Bronchial epithelial cell (primary cell): ENCODE data around the gene CPB2. TPM values are rescaled to one million over a fixed set of nuclear protein-coding genes. Genes with fewer than 3 reads are reported as not detected.

ENCODE experiments used
- DNase-seq: peaks from one replicate; pipeline ENCODE4 v3.0.0-alpha.2; 2010; ENCODE audit warnings: low read depth
- FAIRE-seq: peaks from 2 replicates; lab custom pipeline; 2011; peaks lifted over from hg19 to GRCh38; lab: Jason Lieb, UNC
- H3K27me3 ChIP-seq: 2 replicates; pipeline ENCODE4 v1.5.1; 2011; ENCODE audit warnings: low read length; ENCODE audit not compliant: control insufficient read depth, insufficient read depth
- H3K36me3 ChIP-seq: 2 replicates; pipeline ENCODE4 v1.5.1; 2011; ENCODE audit warnings: low read length; ENCODE audit not compliant: control insufficient read depth, insufficient read depth
- H3K4me3 ChIP-seq: 2 replicates; pipeline ENCODE4 v1.5.1; 2011; ENCODE audit warnings: mild to moderate bottlenecking, low read depth, low read length, control low read depth
- total RNA-seq: library from RNA; depleted of rRNA; stranded (reverse); fragments of >200 nt; gene quantifications from 2 replicates; pipeline ENCODE4 v1.2.1, GENCODE V29; 2014
- TF ChIP-seq, protein P1 (sequence below): IDR thresholded peaks from 2 replicates; pipeline ENCODE4 v1.5.1; 2011; ENCODE audit warnings: mild to moderate bottlenecking, moderate library complexity, low read length, control low read depth, inconsistent platforms; ENCODE audit not compliant: insufficient read depth, severe bottlenecking

CPB2 gene
- total RNA-seq, 1 donor from 2014 or later, result not detected

DNA sequence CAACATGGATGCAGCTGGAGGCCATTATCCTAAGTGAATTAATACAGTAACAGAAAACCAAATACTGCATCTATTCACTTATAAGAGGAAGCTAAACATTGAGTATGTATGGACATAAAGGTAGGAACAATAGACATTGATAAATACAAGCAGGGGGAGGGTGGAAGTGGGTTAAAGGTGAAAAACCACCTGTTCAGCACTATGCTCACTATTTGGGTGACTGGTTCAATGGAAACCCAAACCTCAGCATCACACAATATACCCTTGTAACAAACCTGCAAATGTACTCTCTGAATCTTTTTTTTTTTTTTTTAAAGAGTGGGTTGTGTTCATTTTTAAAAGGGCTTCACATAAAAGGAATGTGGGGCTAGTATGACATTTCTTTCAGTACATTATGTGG is 26.9 kb upstream of the CPB2 start:
- no peak overlapping the region for H3K4me3 ChIP-seq
- DNase-seq (no peak), FAIRE-seq (no peak)
- no peaks in the 10 kb centered on the region for H3K36me3 ChIP-seq
- peaks cover 2% of the 10 kb centered on the region for H3K27me3 ChIP-seq
- TF ChIP-seq, protein P1, sequence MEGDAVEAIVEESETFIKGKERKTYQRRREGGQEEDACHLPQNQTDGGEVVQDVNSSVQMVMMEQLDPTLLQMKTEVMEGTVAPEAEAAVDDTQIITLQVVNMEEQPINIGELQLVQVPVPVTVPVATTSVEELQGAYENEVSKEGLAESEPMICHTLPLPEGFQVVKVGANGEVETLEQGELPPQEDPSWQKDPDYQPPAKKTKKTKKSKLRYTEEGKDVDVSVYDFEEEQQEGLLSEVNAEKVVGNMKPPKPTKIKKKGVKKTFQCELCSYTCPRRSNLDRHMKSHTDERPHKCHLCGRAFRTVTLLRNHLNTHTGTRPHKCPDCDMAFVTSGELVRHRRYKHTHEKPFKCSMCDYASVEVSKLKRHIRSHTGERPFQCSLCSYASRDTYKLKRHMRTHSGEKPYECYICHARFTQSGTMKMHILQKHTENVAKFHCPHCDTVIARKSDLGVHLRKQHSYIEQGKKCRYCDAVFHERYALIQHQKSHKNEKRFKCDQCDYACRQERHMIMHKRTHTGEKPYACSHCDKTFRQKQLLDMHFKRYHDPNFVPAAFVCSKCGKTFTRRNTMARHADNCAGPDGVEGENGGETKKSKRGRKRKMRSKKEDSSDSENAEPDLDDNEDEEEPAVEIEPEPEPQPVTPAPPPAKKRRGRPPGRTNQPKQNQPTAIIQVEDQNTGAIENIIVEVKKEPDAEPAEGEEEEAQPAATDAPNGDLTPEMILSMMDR, result no peak

DNA sequence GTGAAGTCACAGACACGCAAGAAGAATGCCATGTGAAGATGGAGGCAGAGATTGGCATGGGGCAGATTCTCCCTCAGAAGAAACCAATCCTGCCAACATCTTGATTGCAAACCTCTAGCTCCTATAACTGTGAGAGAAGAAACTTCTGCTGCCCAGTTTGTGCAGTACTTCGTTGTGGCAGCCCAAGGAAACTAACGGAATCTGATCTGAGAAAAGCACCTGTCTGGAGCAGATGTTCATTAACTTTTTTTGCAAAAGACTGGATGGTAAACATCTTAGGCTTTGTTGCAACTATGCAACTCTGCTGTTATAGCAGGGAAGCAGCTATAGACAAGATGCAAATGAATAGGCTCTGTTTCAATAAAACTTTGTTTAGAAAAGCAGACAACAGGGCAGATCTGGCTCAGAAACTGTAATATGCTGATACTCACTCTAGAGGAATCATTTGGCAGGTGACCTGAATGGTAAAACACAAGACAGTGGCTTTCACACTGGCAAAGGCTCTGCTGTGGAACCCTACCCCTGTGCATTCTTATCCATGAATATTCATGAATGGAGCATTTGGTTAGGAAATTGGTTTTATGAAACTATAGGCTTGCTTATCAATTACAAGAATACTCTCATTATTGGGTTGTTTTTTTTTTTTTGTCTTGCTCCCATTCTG is 25.3 kb upstream of the CPB2 start:
- H3K36me3 ChIP-seq, result no peaks in the 10 kb centered on the region
- TF ChIP-seq, protein P1, result no peak
- no peak overlapping the region for H3K4me3 ChIP-seq
- DNase-seq (no peak), FAIRE-seq (no peak)
- peaks cover 2% of the 10 kb centered on the region for H3K27me3 ChIP-seq

DNA sequence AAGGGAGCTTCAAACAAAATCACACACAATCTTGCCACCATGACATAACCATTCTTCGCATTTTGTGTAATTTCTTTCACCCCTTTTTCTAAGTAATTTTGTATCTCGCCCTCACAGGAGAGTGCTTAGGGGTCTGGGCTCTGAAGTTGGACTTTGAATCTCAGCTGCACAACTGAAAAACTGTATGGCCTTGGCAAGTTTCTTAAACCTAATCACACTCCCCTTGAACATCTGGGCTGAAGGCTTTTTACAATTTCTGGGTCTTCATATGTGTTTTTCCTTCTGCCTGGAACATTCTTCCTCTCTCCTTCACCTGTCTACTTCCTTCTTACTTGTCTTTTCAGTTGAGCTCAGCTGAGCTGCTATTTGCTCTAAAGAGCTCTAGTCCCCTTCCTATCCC is 24.3 kb upstream of the CPB2 start:
- TF ChIP-seq, protein P1, result no peak
- Histone ChIP-seq H3K36me3 (no peaks in the 10 kb centered on the region), H3K4me3 (no peak overlapping the region), H3K27me3 (peaks cover 2% of the 10 kb centered on the region)
- no peak for DNase-seq
- no peak for FAIRE-seq

DNA sequence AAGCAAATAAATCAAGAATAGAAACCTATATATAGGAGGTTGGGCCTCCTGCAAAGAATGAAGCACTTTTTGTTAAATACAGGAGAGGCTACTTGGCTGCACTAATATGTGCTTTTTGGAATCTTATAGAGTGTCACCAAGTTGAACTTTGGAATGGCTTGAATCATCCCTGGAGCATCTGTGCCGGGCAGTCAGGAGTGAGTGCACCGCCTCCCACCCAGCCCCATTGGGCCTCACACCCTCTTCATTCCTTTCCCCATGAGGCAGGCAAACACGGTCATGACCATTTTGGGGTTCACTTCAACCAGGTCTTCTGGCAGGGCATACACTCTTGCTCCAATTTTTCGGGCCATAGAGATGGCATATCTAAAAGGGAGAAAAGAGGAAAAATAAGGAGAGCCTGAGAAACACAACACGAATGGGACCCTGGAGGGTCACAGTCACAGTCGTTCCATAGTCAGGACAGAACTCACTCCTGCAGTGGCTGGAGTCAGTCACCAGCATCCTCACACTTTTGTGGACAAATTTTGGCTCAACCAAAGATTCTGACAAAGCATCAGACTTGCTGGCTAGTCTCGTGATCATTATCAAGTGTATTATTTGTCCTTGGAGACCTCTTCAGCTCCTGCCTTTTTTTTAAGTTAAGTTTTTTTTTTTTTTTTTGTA is 22.7 kb upstream of the CPB2 start:
- Histone ChIP-seq H3K36me3 (no peaks in the 10 kb centered on the region), H3K4me3 (no peak overlapping the region), H3K27me3 (peaks cover 2% of the 10 kb centered on the region)
- no peak for DNase-seq
- FAIRE-seq, result no peak
- TF ChIP-seq, protein P1, result no peak

DNA sequence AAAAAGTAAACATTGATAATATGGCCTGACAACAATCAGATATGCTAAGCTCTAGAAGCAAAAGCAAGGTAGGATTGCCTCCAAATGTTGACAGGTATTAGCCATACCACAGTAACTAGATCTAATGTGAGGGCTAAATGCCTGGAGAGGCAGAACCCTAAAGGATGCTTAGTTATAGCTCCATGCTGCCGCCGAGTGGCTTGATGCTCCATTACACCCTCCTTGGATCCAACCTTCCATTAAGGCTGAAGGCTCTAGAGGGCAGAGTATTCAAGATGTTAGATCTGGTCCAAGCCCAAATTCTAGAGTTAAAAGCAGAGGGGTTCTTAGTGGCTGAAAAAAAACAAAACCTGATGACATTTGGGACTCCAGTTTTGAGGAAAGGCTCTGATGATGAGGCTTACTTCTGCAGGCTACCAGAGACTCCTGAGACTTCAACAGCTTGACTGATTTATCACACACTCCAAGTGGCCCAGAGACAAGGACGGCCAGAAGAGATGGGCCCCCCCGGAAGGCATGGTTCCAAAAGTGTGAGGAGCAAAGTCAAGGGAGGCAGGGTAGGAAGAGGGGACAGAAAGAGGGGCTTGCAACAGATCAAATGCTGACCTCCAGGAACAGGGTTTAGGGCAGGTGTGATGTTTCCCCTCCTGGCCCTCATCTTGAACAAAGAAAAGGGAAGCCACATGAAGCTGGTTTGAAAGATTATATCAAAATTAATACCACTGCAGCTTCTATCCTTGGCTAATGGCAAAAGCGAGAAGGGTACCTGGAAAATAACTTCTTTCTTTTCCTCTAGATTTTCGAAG is 21.9 kb upstream of the CPB2 start:
- Histone ChIP-seq H3K36me3 (no peaks in the 10 kb centered on the region), H3K4me3 (no peak overlapping the region), H3K27me3 (peaks cover 2% of the 10 kb centered on the region)
- TF ChIP-seq, protein P1, result peak; percentile 87
- FAIRE-seq (no peak), DNase-seq (peak; percentile 69)
